Stimulated activated CD4-positive, alpha-beta T cell treated with anti-CD3 and anti-CD28 coated beads, Interleukin-2, amount 100 ng/mL, for 4 hours (primary cell): ENCODE results near the gene CGB5.
"Not testable (repeated sequence)": the region's sequence is repeated elsewhere in the genome, so short reads cannot be mapped to it uniquely, and the experiment has no call there.

Experiments used
- DNase-seq: peaks from one replicate; pipeline ENCODE4 v3.0.0-alpha.2; 2020; ENCODE audit warnings: low read depth

The CGB5 gene

GRCh38 chr19:49020931-49021895 lies 22.4 kb upstream of the CGB5 start:
- no peak for DNase-seq

- DNase-seq = no peak
These were observed 21.5 kb upstream of the CGB5 start for GRCh38 chr19:49022116-49022515.

GRCh38 chr19:49024233-49024632 lies 19.4 kb upstream of the CGB5 start, which contains the start of gene CGB3:
TSS of gene CGB3 (minus strand) at chr19:49024333. CDS start at chr19:49023971, 362 bp downstream.
- DNase-seq = not testable (repeated sequence)

GRCh38 chr19:49025088-49025487 lies 18.6 kb upstream of the CGB5 start:
- not testable (repeated sequence) for DNase-seq

DNA sequence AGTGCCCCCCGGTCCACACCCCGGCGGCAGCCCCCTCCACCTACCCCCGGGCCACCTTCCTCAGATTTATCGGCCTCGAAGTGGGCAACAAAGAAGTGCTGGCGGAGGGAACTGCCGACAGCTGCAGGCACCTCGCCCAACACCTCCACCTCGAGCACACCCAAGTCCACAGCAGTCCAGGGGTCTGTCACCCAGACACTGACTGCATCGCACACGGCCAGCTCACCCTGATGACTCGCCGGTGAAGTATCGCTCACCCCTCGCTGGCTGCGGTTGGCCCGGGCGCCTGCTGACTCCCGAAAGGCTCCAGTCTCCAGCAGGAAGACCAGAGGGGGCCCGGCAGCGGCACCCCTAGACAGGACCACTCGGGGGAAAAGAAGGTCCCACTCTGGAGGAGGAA lies 18.0 kb upstream of the CGB5 start:
- DNase-seq = not testable (repeated sequence)

DNA sequence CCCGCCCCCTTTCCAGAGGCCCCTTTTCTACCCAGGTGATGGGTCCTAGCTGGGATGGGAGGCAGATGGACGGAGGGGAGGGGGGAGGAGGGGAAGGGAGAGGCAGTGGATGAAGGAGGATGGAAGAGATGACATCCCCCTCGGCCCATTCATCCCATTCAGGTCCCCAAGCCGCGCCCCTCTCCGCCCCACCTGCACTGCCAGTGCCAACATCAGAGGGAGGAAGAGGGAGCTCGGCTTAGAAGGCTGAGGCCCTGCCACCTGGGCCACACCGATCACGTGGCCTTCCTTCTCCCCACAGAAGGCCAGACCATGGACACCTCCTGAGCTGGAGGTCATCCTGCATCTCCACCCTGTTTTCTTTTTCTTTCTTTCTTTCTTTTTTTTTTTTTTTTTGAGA lies 15.0 kb upstream of the CGB5 start:
- not testable (repeated sequence) for DNase-seq

DNA sequence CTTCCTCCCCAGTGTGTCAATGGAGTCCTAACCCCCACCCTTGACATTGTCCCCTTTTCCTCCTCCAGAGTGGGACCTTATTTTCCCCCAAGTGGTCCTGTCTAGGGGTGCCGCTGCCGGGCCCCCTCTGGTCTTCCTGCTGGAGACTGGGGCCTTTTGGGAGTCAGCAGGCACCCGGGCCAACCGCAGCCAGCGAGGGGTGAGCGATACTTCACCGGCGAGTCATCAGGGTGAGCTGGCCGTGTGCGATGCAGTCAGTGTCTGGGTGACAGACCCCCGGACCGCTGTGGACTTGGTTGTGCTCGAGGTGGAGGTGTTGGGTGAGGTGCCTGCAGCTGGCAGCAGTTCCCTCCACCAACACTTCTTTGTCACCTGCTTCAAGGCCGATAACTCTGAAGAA lies 13.9 kb upstream of the CGB5 start:
- DNase-seq = not testable (repeated sequence)

DNA sequence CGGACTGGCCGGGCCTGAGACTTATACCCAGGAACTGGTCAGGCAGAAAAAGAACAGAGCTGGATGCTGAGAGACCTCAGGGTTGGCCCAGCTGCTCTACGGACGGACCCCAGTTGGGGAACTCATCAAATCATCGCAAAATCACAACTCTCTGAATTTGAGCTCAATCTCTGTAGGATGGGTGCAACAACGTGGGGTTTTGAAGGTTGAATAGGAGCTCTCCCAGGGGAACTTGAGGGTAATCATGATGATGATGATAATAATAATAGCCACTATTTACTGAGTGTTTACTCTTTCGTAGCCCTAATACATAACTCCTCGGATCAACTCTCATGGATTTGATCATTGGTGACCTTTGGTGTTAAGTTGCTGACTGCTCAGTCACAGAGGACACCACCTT lies 13.3 kb upstream of the CGB5 start:
- not testable (repeated sequence) for DNase-seq

DNA sequence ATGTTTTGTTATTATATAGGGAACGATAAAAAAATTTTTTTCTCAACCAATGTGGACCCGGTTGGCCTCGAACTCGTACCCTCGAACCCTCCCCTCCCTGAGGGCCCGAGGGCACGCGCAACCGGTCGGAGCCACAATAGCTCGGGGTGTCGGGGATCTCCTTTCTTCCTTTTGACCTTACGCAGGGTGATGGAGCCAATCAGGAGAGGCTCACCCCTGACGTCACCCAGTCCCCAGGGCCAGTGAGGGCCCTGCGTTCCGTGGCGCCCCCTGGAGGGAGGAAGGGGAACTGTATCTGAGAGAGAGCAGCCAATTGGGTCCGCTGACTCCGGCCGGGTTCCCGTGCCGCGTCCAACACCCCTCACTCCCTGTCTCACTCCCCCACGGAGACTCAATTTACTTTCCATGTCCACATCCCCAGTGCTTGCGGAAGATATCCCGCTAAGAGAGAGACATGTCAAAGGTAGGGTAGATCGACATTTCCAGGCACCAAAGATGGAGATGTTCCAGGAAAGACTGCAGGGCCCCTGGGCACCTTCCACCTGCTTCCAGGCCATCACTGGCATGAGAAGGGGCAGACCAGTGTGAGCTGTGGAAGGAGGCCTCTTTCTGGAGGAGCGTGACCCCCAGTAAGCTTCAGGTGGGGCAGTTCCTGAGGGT lies 11.9 kb upstream of the CGB5 start, which contains the start of gene CGB2:
TSS of gene CGB2 (plus strand) at position 249 of the 660 bp plus-strand sequence. CDS start at position 455, 206 bp downstream.
- DNase-seq = not testable (repeated sequence)

GRCh38 chr19:49036815-49037214 lies 6.8 kb upstream of the CGB5 start, which contains the start of gene CGB1:
TSS of gene CGB1 (minus strand) at chr19:49036895. CDS start at chr19:49036711, 184 bp downstream.
- DNase-seq = not testable (repeated sequence)

DNA sequence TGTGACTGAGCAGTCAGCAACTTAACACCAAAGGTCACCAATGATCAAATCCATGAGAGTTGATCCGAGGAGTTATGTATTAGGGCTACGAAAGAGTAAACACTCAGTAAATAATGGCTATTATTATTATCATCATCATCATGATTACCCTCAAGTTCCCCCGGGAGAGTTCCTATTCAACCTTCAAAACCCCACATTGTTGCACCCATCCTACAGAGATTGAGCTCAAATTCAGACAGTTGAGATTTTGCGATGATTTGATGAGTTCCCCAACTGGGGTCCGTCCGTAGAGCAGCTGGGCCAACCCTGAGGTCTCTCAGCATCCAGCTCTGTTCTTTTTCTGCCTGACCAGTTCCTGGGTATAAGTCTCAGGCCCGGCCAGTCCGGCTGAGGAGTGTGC lies 5.5 kb upstream of the CGB5 start:
- DNase-seq = not testable (repeated sequence)

DNA sequence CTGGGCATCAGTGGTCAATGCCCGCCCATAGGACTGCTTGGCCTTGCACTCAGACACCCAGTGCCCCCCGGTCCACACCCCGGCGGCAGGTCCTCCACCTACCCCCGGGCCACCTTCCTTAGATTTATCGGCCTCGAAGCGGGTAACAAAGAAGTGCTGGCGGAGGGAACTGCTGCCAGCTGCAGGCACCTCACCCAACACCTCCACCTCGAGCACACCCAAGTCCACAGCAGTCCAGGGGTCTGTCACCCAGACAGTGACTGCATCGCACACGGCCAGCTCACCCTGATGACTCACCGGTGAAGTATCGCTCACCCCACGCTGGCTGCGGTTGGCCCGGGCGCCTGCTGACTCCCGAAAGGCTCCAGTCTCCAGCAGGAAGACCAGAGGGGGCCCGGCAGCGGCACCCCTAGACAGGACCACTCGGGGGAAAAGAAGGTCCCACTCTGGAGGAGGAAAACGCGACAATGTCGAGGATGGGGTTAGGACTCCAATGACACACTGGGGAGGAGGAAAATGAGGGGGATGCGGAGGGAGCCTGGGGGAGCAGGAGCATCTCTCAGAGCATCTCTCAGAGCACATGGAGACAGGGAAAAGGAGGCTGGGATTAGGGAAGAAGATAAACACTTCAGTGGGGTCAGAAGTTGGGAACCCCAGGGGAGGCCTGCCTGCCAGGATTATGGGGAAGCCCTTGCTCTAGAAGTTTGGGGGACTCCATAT lies 4.9 kb upstream of the CGB5 start:
- DNase-seq = not testable (repeated sequence)

DNA sequence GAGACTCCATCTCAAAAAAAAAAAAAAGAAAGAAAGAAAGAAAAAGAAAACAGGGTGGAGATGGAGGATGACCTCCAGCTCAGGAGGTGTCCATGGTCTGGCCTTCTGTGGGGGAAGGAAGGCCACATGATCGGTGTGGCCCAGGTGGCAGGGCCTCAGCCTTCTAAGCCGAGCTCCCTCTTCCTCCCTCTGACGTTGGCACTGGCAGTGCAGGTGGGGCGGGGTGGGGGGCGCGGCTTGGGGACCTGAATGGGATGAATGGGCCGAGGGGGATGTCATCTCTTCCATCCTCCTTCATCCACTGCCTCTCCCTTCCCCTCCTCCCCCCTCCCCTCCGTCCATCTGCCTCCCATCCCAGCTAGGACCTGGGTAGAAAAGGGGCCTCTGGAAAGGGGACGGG lies 3.9 kb upstream of the CGB5 start:
- DNase-seq = not testable (repeated sequence)

DNA sequence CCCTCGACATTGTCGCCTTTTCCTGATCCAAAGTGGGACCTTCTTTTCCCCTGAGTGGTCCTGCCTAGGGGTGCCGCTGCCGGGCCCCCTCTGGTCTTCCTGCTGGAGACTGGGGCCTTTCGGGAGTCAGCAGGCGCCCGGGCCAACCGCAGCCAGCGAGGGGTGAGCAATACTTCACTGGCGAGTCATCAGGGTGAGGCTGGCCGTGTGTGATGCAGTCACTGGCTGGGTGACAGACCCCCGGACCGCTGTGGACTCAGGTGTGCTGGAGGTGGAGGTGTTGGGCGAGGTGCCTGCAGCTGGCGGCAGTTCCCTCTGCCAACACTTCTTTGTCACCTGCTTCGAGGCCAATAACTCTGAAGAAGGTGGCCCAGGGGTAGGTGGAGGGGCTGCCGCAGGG lies 1.5 kb upstream of the CGB5 start:
- DNase-seq = no peak

GRCh38 chr19:49042666-49043065 lies 982 bp upstream of the CGB5 start:
- not testable (repeated sequence) for DNase-seq

GRCh38 chr19:49049011-49049410 lies 5.4 kb downstream of the CGB5 start, which contains the start of gene CGB8:
TSS of gene CGB8 (minus strand) at chr19:49049111. CDS start at chr19:49048739, 372 bp downstream.
- not testable (repeated sequence) for DNase-seq

DNA sequence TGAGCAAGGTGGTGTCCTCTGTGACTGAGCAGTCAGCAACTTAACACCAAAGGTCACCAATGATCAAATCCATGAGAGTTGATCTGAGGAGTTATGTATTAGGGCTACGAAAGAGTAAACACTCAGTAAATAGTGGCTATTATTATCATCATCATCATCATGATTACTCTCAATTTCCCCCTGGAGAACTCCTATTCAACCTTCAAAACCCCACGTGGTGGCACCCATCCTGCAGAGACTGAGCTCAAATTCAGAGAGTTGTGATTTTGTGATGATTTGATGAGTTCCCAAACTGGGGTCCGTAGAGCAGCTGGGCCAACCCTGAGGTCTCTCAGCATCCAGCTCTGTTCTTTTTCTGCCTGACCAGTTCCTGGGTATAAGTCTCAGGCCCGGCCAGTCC lies 6.2 kb downstream of the CGB5 start:
- DNase-seq = not testable (repeated sequence)

DNA sequence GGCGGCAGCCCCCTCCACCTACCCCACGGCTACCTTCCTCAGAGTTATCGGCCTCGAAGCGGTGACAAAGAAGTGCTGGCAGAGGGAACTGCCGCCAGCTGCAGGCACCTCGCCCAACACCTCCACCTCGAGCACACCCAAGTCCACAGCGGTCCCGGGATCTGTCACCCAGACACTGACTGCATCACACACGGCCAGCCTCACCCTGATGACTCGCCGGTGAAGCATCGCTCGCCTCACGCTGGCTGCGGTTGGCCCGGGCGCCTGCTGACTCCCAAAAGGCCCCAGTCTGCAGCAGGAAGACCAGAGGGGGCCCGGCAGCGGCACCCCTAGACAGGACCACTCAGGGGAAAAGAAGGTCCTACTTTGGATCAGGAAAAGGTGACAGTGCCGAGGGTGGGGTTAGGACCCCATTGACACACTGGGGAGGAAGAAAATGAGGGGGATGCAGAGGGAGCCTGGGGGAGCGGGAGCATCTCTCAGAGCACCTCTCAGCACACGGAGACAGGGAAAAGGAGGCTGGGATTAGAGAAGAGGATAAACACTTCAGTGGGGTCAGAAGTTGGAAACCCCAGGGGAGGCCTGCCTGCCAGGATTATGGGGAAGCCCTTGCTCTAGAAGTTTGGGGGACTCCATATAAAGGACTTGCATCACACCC lies 6.9 kb downstream of the CGB5 start:
- not testable (repeated sequence) for DNase-seq

DNA sequence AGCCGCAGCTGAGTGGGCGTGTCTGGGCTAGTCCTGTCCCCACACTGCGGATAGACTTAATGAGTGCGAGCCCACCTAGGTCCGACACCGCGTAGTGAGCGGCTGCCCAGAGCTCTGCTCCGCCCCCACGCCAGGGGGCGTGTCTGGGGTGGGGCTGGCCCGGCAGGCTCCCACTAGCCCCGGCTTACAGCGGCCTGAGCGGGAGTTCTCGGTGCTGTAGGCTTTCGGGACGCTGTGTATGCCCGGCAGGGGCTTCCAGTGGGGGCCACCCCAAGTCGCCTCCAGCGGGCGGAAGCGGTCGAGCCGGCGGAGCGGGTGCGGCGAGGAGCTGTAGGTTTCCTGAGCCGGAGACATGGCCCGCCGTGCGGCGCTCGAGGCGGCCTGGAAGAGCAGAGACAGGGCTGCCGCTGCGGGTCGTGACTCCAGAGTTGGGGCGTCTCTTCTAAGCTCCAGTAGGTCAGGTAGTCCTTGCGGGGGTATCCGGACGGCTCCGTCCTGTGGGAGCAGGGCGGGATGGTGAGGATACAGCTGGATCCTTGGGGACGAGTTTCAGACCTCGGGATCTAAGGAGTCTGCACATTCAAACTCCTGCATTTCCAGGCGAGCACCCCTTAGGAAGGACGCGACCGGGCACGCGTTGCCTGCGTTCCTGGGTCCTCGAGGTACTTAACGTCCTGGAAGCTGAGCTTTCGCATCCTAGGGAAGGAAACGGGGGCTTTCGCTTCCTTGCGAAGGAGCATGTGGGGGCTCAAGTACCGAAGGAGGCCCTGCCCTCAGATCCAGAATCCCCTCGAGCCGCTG lies 12.7 kb downstream of the CGB5 start:
- peak; percentile 24 for DNase-seq

DNA sequence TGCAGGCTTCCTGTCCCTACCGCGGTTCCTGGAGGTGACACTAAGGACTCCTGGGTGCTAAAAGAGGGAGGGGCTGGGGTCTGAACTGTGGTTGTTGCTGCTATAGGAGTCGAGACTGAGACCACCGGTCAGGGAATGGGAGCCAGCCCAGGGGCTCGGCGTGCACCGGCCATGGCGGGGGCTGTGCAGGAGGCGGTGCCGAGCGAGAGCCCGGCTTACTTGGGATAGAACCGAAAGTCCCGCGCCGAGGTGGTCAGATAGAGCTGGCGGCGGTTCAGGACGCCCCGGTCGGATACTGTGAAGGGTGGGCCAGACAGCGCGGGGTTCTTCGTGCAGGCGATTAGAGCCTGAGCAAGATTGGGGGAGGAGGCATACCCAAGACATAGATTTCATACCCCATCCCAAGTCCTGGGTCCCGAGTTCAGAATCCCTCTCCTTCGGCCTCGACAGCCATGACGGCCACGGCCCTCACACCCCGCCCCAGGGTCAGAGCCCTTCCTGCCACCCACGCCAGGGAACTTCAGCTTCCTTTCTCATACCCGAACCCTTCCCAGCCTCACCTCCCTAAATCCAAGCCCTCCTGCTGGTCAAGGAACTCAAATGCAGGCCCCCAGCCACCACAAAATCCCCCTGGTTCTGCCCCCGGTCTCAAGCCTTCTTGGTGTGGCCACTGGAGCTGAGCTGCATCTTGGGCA lies 13.4 kb downstream of the CGB5 start:
- not testable (repeated sequence) for DNase-seq
